GM21619 (cell line): ENCODE results near the gene DERA.
"Not testable (repeated sequence)": the region's sequence is repeated elsewhere in the genome, so short reads cannot be mapped to it uniquely, and the experiment has no call there.

ENCODE experiments used
- ATAC-seq: cut with Tn5 transposase; IDR thresholded peaks from one replicate; pipeline ENCODE4 v1.9.1; 2021; ENCODE audit not compliant: unreplicated experiment

Gene DERA

GRCh38 chr12:16057351-16057751 is 146.2 kb downstream of the DERA start:
- not testable (repeated sequence) for ATAC-seq

- no peak for ATAC-seq
These were observed 151.5 kb downstream of the DERA start for GRCh38 chr12:16062611-16063010.

- no peak for ATAC-seq
These were observed 152.6 kb downstream of the DERA start for GRCh38 chr12:16063726-16064125.

- ATAC-seq, result no peak
These were observed 159.0 kb downstream of the DERA start for GRCh38 chr12:16070113-16070512.

- no peak for ATAC-seq
These were observed 161.5 kb downstream of the DERA start for GRCh38 chr12:16072678-16073077.

GRCh38 chr12:16074894-16075293 is 163.8 kb downstream of the DERA start:
- no peak for ATAC-seq

- no peak for ATAC-seq
These were observed 164.8 kb downstream of the DERA start for GRCh38 chr12:16075887-16076286.

- ATAC-seq, result peak; percentile 91
These were observed 165.4 kb downstream of the DERA start for GRCh38 chr12:16076557-16076956.

- ATAC-seq, result peak; percentile 41
These were observed 165.9 kb downstream of the DERA start for GRCh38 chr12:16076970-16077522.

- no peak for ATAC-seq
These were observed 175.3 kb downstream of the DERA start for GRCh38 chr12:16086462-16086861.

GRCh38 chr12:16086942-16087341 is 175.8 kb downstream of the DERA start:
- no peak for ATAC-seq
